Type B pancreatic cell (in vitro differentiated cells): ENCODE measurements around the gene DOK6. TPM values are rescaled to one million over a fixed set of nuclear protein-coding genes. Genes with fewer than 3 reads are reported as not detected.

ENCODE experiments used
- DNase-seq: peaks from one replicate; pipeline ENCODE4 v3.0.0; 2021; ENCODE audit warnings: mixed read lengths; ENCODE audit not compliant: unreplicated experiment; ENCODE audit errors: extremely low spot score
- H3K27ac Mint-ChIP-seq: 2 replicates; pipeline ENCODE4 v1.8.0; 2021; ENCODE audit warnings: mild to moderate bottlenecking, mixed read lengths
- H3K27me3 Mint-ChIP-seq: 2 replicates; pipeline ENCODE4 v1.8.0; 2021; ENCODE audit warnings: mixed read lengths
- H3K36me3 Mint-ChIP-seq: 2 replicates; pipeline ENCODE4 v1.8.0; 2021; ENCODE audit warnings: mixed read lengths
- H3K4me1 Mint-ChIP-seq: one replicate; pipeline ENCODE4 v1.8.0; 2021; ENCODE audit warnings: mixed read lengths; ENCODE audit not compliant: unreplicated experiment
- H3K4me3 Mint-ChIP-seq: 2 replicates; pipeline ENCODE4 v1.8.0; 2021; ENCODE audit warnings: mild to moderate bottlenecking, mixed read lengths
- H3K9me3 Mint-ChIP-seq: 2 replicates; pipeline ENCODE4 v1.8.0; 2021; ENCODE audit warnings: mixed read lengths
- CTCF ChIP-seq: fragments of 200-600 bp; sonication (generic); conservative IDR thresholded peaks from 2 replicates; pipeline ENCODE4 v1.5.0; 2021; ENCODE audit warnings: antibody characterized with exemption, mild to moderate bottlenecking
- total RNA-seq: library from RNA; stranded (reverse); gene quantifications from 2 replicates; pipeline ENCODE4 v1.2.1, GENCODE V29; 2021; ENCODE audit warnings: low replicate concordance

Gene DOK6
- total RNA-seq, 1 donor from 2014 or later = 7.3 TPM

GRCh38 chr18:69843015-69843414, 442.3 kb downstream of the DOK6 start:
- H3K27me3 Mint-ChIP-seq = no peaks in the 10 kb centered on the region
- H3K27ac Mint-ChIP-seq = no peak overlapping the region
- no peaks in the 10 kb centered on the region for H3K36me3 Mint-ChIP-seq
- peaks cover 6% of the 10 kb centered on the region for H3K4me1 Mint-ChIP-seq
- no peak for TF ChIP-seq CTCF
- no peak for DNase-seq
- no peaks in the 10 kb centered on the region for H3K9me3 Mint-ChIP-seq
- H3K4me3 Mint-ChIP-seq = no peak overlapping the region

- H3K9me3 Mint-ChIP-seq = no peaks in the 10 kb centered on the region
- no peaks in the 10 kb centered on the region for H3K27me3 Mint-ChIP-seq
- peaks cover 6% of the 10 kb centered on the region for H3K4me1 Mint-ChIP-seq
- no peak overlapping the region for H3K27ac Mint-ChIP-seq
- H3K4me3 Mint-ChIP-seq = no peak overlapping the region
- H3K36me3 Mint-ChIP-seq = no peaks in the 10 kb centered on the region
- DNase-seq = no peak
- no peak for TF ChIP-seq CTCF
Measured at GRCh38 chr18:69844656-69845055, 444.0 kb downstream of the DOK6 start.

GRCh38 chr18:69845593-69846506, 445.2 kb downstream of the DOK6 start:
- no peak for TF ChIP-seq CTCF
- Mint-ChIP-seq H3K9me3 (no peaks in the 10 kb centered on the region), H3K27me3 (no peaks in the 10 kb centered on the region), H3K4me3 (no peak overlapping the region), H3K27ac (no peak overlapping the region), H3K4me1 (peaks cover 6% of the 10 kb centered on the region), H3K36me3 (no peaks in the 10 kb centered on the region)
- no peak for DNase-seq

- TF ChIP-seq CTCF = no peak
- H3K4me3 Mint-ChIP-seq = no peak overlapping the region
Measured at GRCh38 chr18:69853051-69853450, 452.4 kb downstream of the DOK6 start.

GRCh38 chr18:69854455-69854854, 453.8 kb downstream of the DOK6 start:
- no peak for DNase-seq
- no peaks in the 10 kb centered on the region for H3K36me3 Mint-ChIP-seq
- no peaks in the 10 kb centered on the region for H3K27me3 Mint-ChIP-seq
- H3K9me3 Mint-ChIP-seq = no peaks in the 10 kb centered on the region
- no peak overlapping the region for H3K4me3 Mint-ChIP-seq
- H3K27ac Mint-ChIP-seq = no peak overlapping the region
- no peak for TF ChIP-seq CTCF
- no peaks in the 10 kb centered on the region for H3K4me1 Mint-ChIP-seq

More at GRCh38 chr18:69853051-69853450, 452.4 kb downstream of the DOK6 start:
- Mint-ChIP-seq H3K27me3 (no peaks in the 10 kb centered on the region), H3K27ac (no peak overlapping the region), H3K9me3 (no peaks in the 10 kb centered on the region), H3K36me3 (no peaks in the 10 kb centered on the region), H3K4me1 (no peaks in the 10 kb centered on the region)
- no peak for DNase-seq
